Trophoblast cell (in vitro differentiated cells and primary cell): ENCODE results near the gene TCF12.

Source experiments
- DNase-seq, 2 donors: peaks; one replicate each; pipeline ENCODE4 v3.0.0-alpha.2; 2016
- H2AFZ ChIP-seq: 2 replicates; pipeline ENCODE4 v1.6.1; 2013; ENCODE audit warnings: low read length, moderate library complexity, mild to moderate bottlenecking; ENCODE audit not compliant: insufficient read depth, poor library complexity
- H2AK5ac ChIP-seq: 2 replicates; pipeline ENCODE4 v1.6.1; 2013; ENCODE audit warnings: mild to moderate bottlenecking, low read length
- H2BK120ac ChIP-seq: 2 replicates; pipeline ENCODE4 v1.6.1; 2013; ENCODE audit warnings: low read length, mild to moderate bottlenecking, moderate library complexity; ENCODE audit not compliant: insufficient read depth, poor library complexity
- H2BK12ac ChIP-seq: 2 replicates; pipeline ENCODE4 v1.6.1; 2013; ENCODE audit warnings: mild to moderate bottlenecking, low read length, moderate library complexity
- H2BK5ac ChIP-seq: 2 replicates; pipeline ENCODE4 v1.6.1; 2013; ENCODE audit warnings: low read length, low read depth, moderate library complexity, mild to moderate bottlenecking; ENCODE audit not compliant: poor library complexity
- H3K14ac ChIP-seq: 2 replicates; pipeline ENCODE4 v1.6.1; 2013; ENCODE audit warnings: mild to moderate bottlenecking, low read length
- H3K18ac ChIP-seq: 2 replicates; pipeline ENCODE4 v1.6.1; 2013; ENCODE audit warnings: mild to moderate bottlenecking, low read length
- H3K23ac ChIP-seq: 2 replicates; pipeline ENCODE4 v1.6.1; 2013; ENCODE audit warnings: low read length
- H3K27ac ChIP-seq: 2 replicates; pipeline ENCODE4 v1.5.1; 2013; ENCODE audit warnings: low read depth, mild to moderate bottlenecking, inconsistent platforms, low read length, moderate library complexity
- H3K27me3 ChIP-seq: 2 replicates; pipeline ENCODE4 v1.6.1; 2013; ENCODE audit warnings: inconsistent platforms, mild to moderate bottlenecking, low read length, moderate library complexity; ENCODE audit not compliant: insufficient read depth
- H3K36me3 ChIP-seq, 2 experiments: 1 replicate in 1 of 2; 2 replicates in 1 of 2; pipeline ENCODE4 v1.6.1; 2013; ENCODE audit warnings: low read length in 2 of 2, mild to moderate bottlenecking in 2 of 2, moderate library complexity in 1 of 2; ENCODE audit not compliant: insufficient read depth in 2 of 2, control insufficient read depth in 1 of 2
- H3K4ac ChIP-seq: 2 replicates; pipeline ENCODE4 v1.6.1; 2013; ENCODE audit warnings: low read depth, mild to moderate bottlenecking, low read length, moderate library complexity
- H3K4me1 ChIP-seq, 2 experiments: 1 replicate in 1 of 2; 2 replicates in 1 of 2; pipeline ENCODE4 v1.6.1; 2013; ENCODE audit warnings: low read length in 2 of 2, mild to moderate bottlenecking in 2 of 2, moderate library complexity in 1 of 2; ENCODE audit not compliant: insufficient read depth in 2 of 2, control insufficient read depth in 1 of 2
- H3K4me2 ChIP-seq: 2 replicates; pipeline ENCODE4 v1.6.1; 2013; ENCODE audit warnings: inconsistent platforms, mild to moderate bottlenecking, low read length, moderate library complexity
- H3K4me3 ChIP-seq: 2 replicates; pipeline ENCODE4 v1.5.1; 2013; ENCODE audit warnings: mild to moderate bottlenecking, low read depth, low read length, inconsistent platforms
- H3K79me1 ChIP-seq: one replicate; pipeline ENCODE4 v1.6.1; 2013; ENCODE audit warnings: low read length
- H3K79me2 ChIP-seq: 2 replicates; pipeline ENCODE4 v1.6.1; 2013; ENCODE audit warnings: low read length, mild to moderate bottlenecking; ENCODE audit not compliant: control insufficient read depth, insufficient read depth, poor library complexity
- H3K9ac ChIP-seq: 2 replicates; pipeline ENCODE4 v1.6.1; 2013; ENCODE audit warnings: mild to moderate bottlenecking, low read length
- H3K9me3 ChIP-seq: 2 replicates; pipeline ENCODE4 v1.6.1; 2013; ENCODE audit warnings: low read depth, mild to moderate bottlenecking, control low read depth, inconsistent platforms, low read length; ENCODE audit not compliant: insufficient read depth
- H4K12ac ChIP-seq: 2 replicates; pipeline ENCODE4 v1.6.1; 2013; ENCODE audit warnings: low read depth, mild to moderate bottlenecking, low read length, moderate library complexity
- H4K8ac ChIP-seq: 2 replicates; pipeline ENCODE4 v1.6.1; 2013; ENCODE audit warnings: low read depth, mild to moderate bottlenecking, low read length, moderate library complexity
- H4K91ac ChIP-seq: one replicate; pipeline ENCODE4 v1.6.1; 2013; ENCODE audit warnings: low read depth, mild to moderate bottlenecking, low read length, moderate library complexity
- WGBS: extraction: QIAGEN DNeasy Blood & Tissue Kit; methylation state at CpG from one replicate; pipeline ENCODE4 v1.1.7; 2013; ENCODE audit warnings: missing lambda C conversion rate; ENCODE audit not compliant: insufficient read length, insufficient coverage; ENCODE audit errors: extremely low coverage; 5-methylcytosine and 5-hydroxymethylcytosine counted together

TCF12 gene

GRCh38 chr15:57285386-57285785, 366.9 kb downstream of the TCF12 start:
- no peak for DNase-seq
- H3K4me2 ChIP-seq = no peak overlapping the region
- no peak overlapping the region for H4K8ac ChIP-seq
- H2AFZ ChIP-seq = no peak overlapping the region
- no peak overlapping the region for H4K12ac ChIP-seq
- no peak overlapping the region for H3K9ac ChIP-seq
- H3K23ac ChIP-seq = no peak overlapping the region
- H3K27me3 ChIP-seq = no peaks in the 10 kb centered on the region
- no peaks in the 10 kb centered on the region for H3K4me1 ChIP-seq
- H3K36me3 ChIP-seq = peaks cover 6 to 9% of the 10 kb centered on the region in 2 experiments
- H3K9me3 ChIP-seq = no peaks in the 10 kb centered on the region
- H2BK120ac ChIP-seq = no peak overlapping the region
- H3K79me1 ChIP-seq = no peaks in the 10 kb centered on the region
- no peak overlapping the region for H2BK12ac ChIP-seq
- H3K4me3 ChIP-seq = no peak overlapping the region
- no peak overlapping the region for H3K14ac ChIP-seq
- H3K4ac ChIP-seq = no peak overlapping the region
- H4K91ac ChIP-seq = no peak overlapping the region
- no CpG with 5 or more reads among the region's 3 CpGs for WGBS
- no peak overlapping the region for H2AK5ac ChIP-seq
- no peak overlapping the region for H3K27ac ChIP-seq
- H3K18ac ChIP-seq = no peak overlapping the region
- H3K79me2 ChIP-seq = no peaks in the 10 kb centered on the region
- no peak overlapping the region for H2BK5ac ChIP-seq

DNA sequence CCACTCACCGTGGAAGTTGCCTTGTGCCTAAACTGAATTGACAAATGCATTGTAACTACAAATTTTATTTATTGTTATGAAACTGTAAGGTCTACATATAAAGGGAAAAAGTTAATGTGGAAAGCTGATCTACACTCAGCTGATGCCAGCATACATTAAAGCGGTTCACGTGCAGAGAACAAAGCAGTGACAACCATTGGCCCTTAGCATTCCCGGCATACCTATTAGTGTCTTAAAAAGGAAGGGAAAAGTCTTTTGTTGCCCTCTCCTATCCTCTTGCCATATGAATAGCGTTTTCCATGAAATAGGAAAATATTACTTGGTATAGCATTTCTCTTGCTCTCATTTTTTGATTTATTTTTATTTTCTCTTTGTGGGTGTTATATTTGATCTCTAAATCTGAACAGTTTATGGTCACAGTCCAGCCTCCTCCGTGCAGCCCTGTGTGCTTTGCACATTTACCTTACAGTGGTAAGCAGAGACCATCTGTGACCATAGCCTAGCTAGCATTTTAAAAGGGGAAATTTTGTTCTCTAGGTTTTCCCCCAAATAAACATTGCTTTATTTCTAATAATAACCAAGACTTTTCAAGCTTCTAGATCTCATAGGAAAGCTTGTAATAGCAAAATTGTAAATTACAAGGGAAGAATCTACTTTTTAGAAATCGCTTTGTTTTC, 368.1 kb downstream of the TCF12 start:
- no peak overlapping the region for H3K27ac ChIP-seq
- H4K8ac ChIP-seq = no peak overlapping the region
- H3K9ac ChIP-seq = no peak overlapping the region
- no peaks in the 10 kb centered on the region for H3K79me2 ChIP-seq
- H2BK5ac ChIP-seq = no peak overlapping the region
- no peak overlapping the region for H2AFZ ChIP-seq
- H3K79me1 ChIP-seq = no peaks in the 10 kb centered on the region
- no peak overlapping the region for H4K12ac ChIP-seq
- no peak overlapping the region for H4K91ac ChIP-seq
- H2BK120ac ChIP-seq = no peak overlapping the region
- no peak overlapping the region for H3K4ac ChIP-seq
- H3K27me3 ChIP-seq = no peaks in the 10 kb centered on the region
- peak in 1 of 2 donors; percentile 33 for DNase-seq
- H3K36me3 ChIP-seq = peaks cover 7 to 11% of the 10 kb centered on the region in 2 experiments
- H3K4me3 ChIP-seq = no peak overlapping the region
- H3K14ac ChIP-seq = no peak overlapping the region
- H3K4me1 ChIP-seq = no peaks in the 10 kb centered on the region
- no peak overlapping the region for H3K18ac ChIP-seq
- H2AK5ac ChIP-seq = no peak overlapping the region
- WGBS = no CpG with 5 or more reads among the region's 7 CpGs
- no peak overlapping the region for H2BK12ac ChIP-seq
- H3K23ac ChIP-seq = no peak overlapping the region
- no peak overlapping the region for H3K4me2 ChIP-seq
- H3K9me3 ChIP-seq = no peaks in the 10 kb centered on the region

DNA sequence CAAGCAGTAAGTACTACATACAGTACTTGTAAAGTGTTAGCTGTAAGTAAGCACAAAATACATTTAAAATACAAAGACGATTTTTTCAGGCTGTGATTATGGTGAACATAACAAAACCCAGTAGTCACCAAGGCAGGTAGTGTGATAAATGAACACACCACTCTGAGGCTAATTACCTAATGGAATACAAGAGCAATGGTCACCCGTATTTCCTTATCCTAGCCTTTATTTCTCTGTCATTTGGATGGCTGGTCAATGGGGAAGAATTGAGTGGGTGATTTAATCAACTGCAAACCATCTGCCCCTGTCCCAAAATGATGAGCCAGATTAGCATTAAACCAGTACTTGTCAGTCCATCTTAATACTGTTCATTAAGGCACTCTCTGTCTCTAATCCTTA, 368.7 kb downstream of the TCF12 start:
- peaks cover 7 to 11% of the 10 kb centered on the region in 2 experiments for H3K36me3 ChIP-seq
- H3K27me3 ChIP-seq = no peaks in the 10 kb centered on the region
- no peak overlapping the region for H3K4me3 ChIP-seq
- no peak overlapping the region for H2BK120ac ChIP-seq
- no peaks in the 10 kb centered on the region for H3K79me2 ChIP-seq
- WGBS = no CpG with 5 or more reads among the region's 2 CpGs
- no peak overlapping the region for H4K12ac ChIP-seq
- no peak overlapping the region for H3K18ac ChIP-seq
- no peak overlapping the region for H2AK5ac ChIP-seq
- H2AFZ ChIP-seq = no peak overlapping the region
- no peak overlapping the region for H2BK5ac ChIP-seq
- H3K23ac ChIP-seq = no peak overlapping the region
- no peak overlapping the region for H3K9ac ChIP-seq
- H3K4me1 ChIP-seq = no peaks in the 10 kb centered on the region
- H3K9me3 ChIP-seq = no peaks in the 10 kb centered on the region
- no peak for DNase-seq
- no peaks in the 10 kb centered on the region for H3K79me1 ChIP-seq
- no peak overlapping the region for H3K4ac ChIP-seq
- H4K8ac ChIP-seq = no peak overlapping the region
- H3K27ac ChIP-seq = no peak overlapping the region
- no peak overlapping the region for H2BK12ac ChIP-seq
- no peak overlapping the region for H4K91ac ChIP-seq
- H3K14ac ChIP-seq = no peak overlapping the region
- H3K4me2 ChIP-seq = no peak overlapping the region

- Histone ChIP-seq H3K4me1 (no peaks in the 10 kb centered on the region), H2BK120ac (no peak overlapping the region), H3K36me3 (peaks cover 5 to 10% of the 10 kb centered on the region in 2 experiments), H3K79me1 (no peaks in the 10 kb centered on the region), H3K18ac (no peak overlapping the region), H3K4ac (no peak overlapping the region), H2BK12ac (no peak overlapping the region), H2BK5ac (no peak overlapping the region), H3K14ac (no peak overlapping the region), H4K12ac (no peak overlapping the region), H4K91ac (no peak overlapping the region), H2AFZ (no peak overlapping the region), H3K27ac (no peak overlapping the region), H3K27me3 (no peaks in the 10 kb centered on the region), H3K4me3 (no peak overlapping the region), H3K23ac (no peak overlapping the region), H3K9ac (no peak overlapping the region), H4K8ac (no peak overlapping the region), H3K79me2 (no peaks in the 10 kb centered on the region), H3K4me2 (no peak overlapping the region), H2AK5ac (no peak overlapping the region), H3K9me3 (no peaks in the 10 kb centered on the region)
- no CpG with 5 or more reads among the region's 5 CpGs for WGBS
- DNase-seq = no peak
These were observed 370.6 kb downstream of the TCF12 start for GRCh38 chr15:57288926-57289580.
